ENCODE measurements around the gene VSTM1.

GRCh38 chr19:54002495-54003315, 61.0 kb downstream of the VSTM1 start:
- TF ChIP-seq EZH2 (IDR thresholded peaks at IDR 0.05; ENCODE audit: borderline replicate concordance, low read depth, low read length, severe bottlenecking) (no peak), CTCF (IDR thresholded peaks at IDR 0.05; ENCODE audit: extremely low read depth in 1 of 2, insufficient read depth in 1 of 2, low read depth in 1 of 2, low read length in 2 of 2) (no peak)
